Measurements from ENCODE around the gene COL6A1. TPM values are rescaled to one million over a fixed set of nuclear protein-coding genes. Genes with fewer than 3 reads are reported as not detected.
"Not testable (repeated sequence)": the region's sequence is repeated elsewhere in the genome, so short reads cannot be mapped to it uniquely, and the experiment has no call there.

COL6A1 gene
- total RNA-seq, 1 donor from 2014 or later, result 0.20 TPM

GRCh38 chr21:45966791-45967394 lies 14.7 kb upstream of the COL6A1 start:
- intact Hi-C loops (cut with micrococcal nuclease), result no loop called here

- intact Hi-C loops (cut with micrococcal nuclease), result no loop called here
Measured at GRCh38 chr21:45969921-45970673, 11.5 kb upstream of the COL6A1 start.

- intact Hi-C loops (cut with micrococcal nuclease), result no loop called here
Measured at GRCh38 chr21:45970674-45971615, 10.6 kb upstream of the COL6A1 start.

- intact Hi-C loops (cut with micrococcal nuclease), result no loop called here
Measured at GRCh38 chr21:45971616-45972352, 9.8 kb upstream of the COL6A1 start.

- intact Hi-C loops (cut with micrococcal nuclease), result no loop called here
Measured at GRCh38 chr21:45972353-45972715, 9.2 kb upstream of the COL6A1 start.

- intact Hi-C loops (cut with micrococcal nuclease), result no loop called here
Measured at GRCh38 chr21:45972716-45973474, 8.7 kb upstream of the COL6A1 start.

GRCh38 chr21:45973475-45974072 lies 8.0 kb upstream of the COL6A1 start:
- intact Hi-C loops (cut with micrococcal nuclease), result no loop called here

- intact Hi-C loops (cut with micrococcal nuclease), result no loop called here
Measured at GRCh38 chr21:45974073-45975019, 7.2 kb upstream of the COL6A1 start.

- intact Hi-C loops (cut with micrococcal nuclease), result no loop called here
Measured at GRCh38 chr21:45975020-45975666, 6.4 kb upstream of the COL6A1 start.

- intact Hi-C loops (cut with micrococcal nuclease), result not testable (repeated sequence)
Measured at GRCh38 chr21:45975667-45976409, 5.7 kb upstream of the COL6A1 start.

- intact Hi-C loops (cut with micrococcal nuclease), result no loop called here
Measured at GRCh38 chr21:45976701-45977311, 4.8 kb upstream of the COL6A1 start.

GRCh38 chr21:45977396-45977795 lies 4.2 kb upstream of the COL6A1 start:
- intact Hi-C loops (cut with micrococcal nuclease), result no loop called here

GRCh38 chr21:45979141-45979631 lies 2.4 kb upstream of the COL6A1 start:
- intact Hi-C loops (cut with micrococcal nuclease), result no loop called here

- intact Hi-C loops (cut with micrococcal nuclease), result loop anchor here (5.0 kb wide), 1 partner anchor 337 kb away; the partner anchor contains the start of gene PCBP3
Measured at GRCh38 chr21:45979651-45980050, 1.9 kb upstream of the COL6A1 start.

GRCh38 chr21:45980271-45980670 lies 1.3 kb upstream of the COL6A1 start:
- intact Hi-C loops (cut with micrococcal nuclease), result loop anchor here (5.0 kb wide), 1 partner anchor 338 kb away; the partner anchor contains the start of gene PCBP3

GRCh38 chr21:45980697-45981096 lies 873 bp upstream of the COL6A1 start:
- intact Hi-C loops (cut with micrococcal nuclease), result loop anchor here (5.0 kb wide), 1 partner anchor 338 kb away; the partner anchor contains the start of gene PCBP3
